Mesothelial cell of epicardium (in vitro differentiated cells): ENCODE results near the gene EIF3L. TPM values are rescaled to one million over a fixed set of nuclear protein-coding genes. Genes with fewer than 3 reads are reported as not detected.

Experiments
- DNase-seq, 2 experiments: peaks; one replicate each; pipeline ENCODE4 v3.0.0; 2021; ENCODE audit warnings: low spot score in 2 of 2; ENCODE audit not compliant: unreplicated experiment in 2 of 2
- H3K27ac Mint-ChIP-seq: 2 replicates; pipeline ENCODE4 v1.8.0; 2021; ENCODE audit warnings: mixed read lengths
- H3K27me3 Mint-ChIP-seq: 2 replicates; pipeline ENCODE4 v1.8.0; 2021; ENCODE audit warnings: low read depth, mixed read lengths
- H3K36me3 Mint-ChIP-seq: 2 replicates; pipeline ENCODE4 v1.8.0; 2021; ENCODE audit warnings: mixed read lengths
- H3K4me1 Mint-ChIP-seq: 2 replicates; pipeline ENCODE4 v1.8.0; 2021; ENCODE audit warnings: mixed read lengths
- H3K4me3 Mint-ChIP-seq: 2 replicates; pipeline ENCODE4 v1.8.0; 2021; ENCODE audit warnings: mild to moderate bottlenecking, moderate library complexity, mixed read lengths
- H3K9me3 Mint-ChIP-seq: 2 replicates; pipeline ENCODE4 v1.8.0; 2021; ENCODE audit warnings: mixed read lengths
- CTCF ChIP-seq: fragments of 200-600 bp; sonication (generic); IDR thresholded peaks from one replicate; pipeline ENCODE4 v1.5.0; 2021; ENCODE audit warnings: antibody characterized with exemption; ENCODE audit not compliant: unreplicated experiment
- total RNA-seq: library from RNA; stranded (reverse); gene quantifications from 3 replicates; pipeline ENCODE4 v1.2.1, GENCODE V29; 2021

The EIF3L gene
- total RNA-seq, 1 donor from 2014 or later, result 639 TPM

- H3K27me3 Mint-ChIP-seq, result no peaks in the 10 kb centered on the region
- peaks cover 44% of the 10 kb centered on the region for H3K4me1 Mint-ChIP-seq
- DNase-seq, result peak; percentile 93 to 96
- no peak for TF ChIP-seq CTCF
- peak within 1 kb of the TSS; percentile 88 for H3K27ac Mint-ChIP-seq
- peaks cover 1% of the 10 kb centered on the region for H3K36me3 Mint-ChIP-seq
- H3K9me3 Mint-ChIP-seq, result no peaks in the 10 kb centered on the region
- H3K4me3 Mint-ChIP-seq, result peak within 1 kb of the TSS; percentile 80
Measured at GRCh38 chr22:37807410-37808293, 41.6 kb upstream of the EIF3L start, which contains the start of gene GCAT. Gene GCAT, plus strand, starts transcription at chr22:37807934. Its CDS starts 34 bp downstream, at chr22:37807968.

GRCh38 chr22:37808294-37808657 lies 40.9 kb upstream of the EIF3L start:
- Mint-ChIP-seq H3K36me3 (peaks cover 1% of the 10 kb centered on the region), H3K27ac (peak overlapping the region; percentile 88), H3K4me3 (peak overlapping the region; percentile 80), H3K4me1 (peaks cover 38% of the 10 kb centered on the region), H3K27me3 (no peaks in the 10 kb centered on the region), H3K9me3 (no peaks in the 10 kb centered on the region)
- no peak for TF ChIP-seq CTCF
- no peak for DNase-seq

GRCh38 chr22:37809672-37810333 lies 39.4 kb upstream of the EIF3L start:
- peaks cover 27% of the 10 kb centered on the region for H3K4me1 Mint-ChIP-seq
- H3K4me3 Mint-ChIP-seq, result peak overlapping the region; percentile 36
- no peak for TF ChIP-seq CTCF
- peaks cover 4% of the 10 kb centered on the region for H3K36me3 Mint-ChIP-seq
- H3K9me3 Mint-ChIP-seq, result no peaks in the 10 kb centered on the region
- H3K27ac Mint-ChIP-seq, result no peak overlapping the region
- H3K27me3 Mint-ChIP-seq, result no peaks in the 10 kb centered on the region
- no peak for DNase-seq

- Mint-ChIP-seq H3K4me3 (no peak overlapping the region), H3K27me3 (no peaks in the 10 kb centered on the region), H3K9me3 (no peaks in the 10 kb centered on the region), H3K27ac (no peak overlapping the region), H3K36me3 (peaks cover 4% of the 10 kb centered on the region), H3K4me1 (peaks cover 13% of the 10 kb centered on the region)
- DNase-seq, result no peak
- TF ChIP-seq CTCF, result no peak
Measured at GRCh38 chr22:37811867-37812266, 37.4 kb upstream of the EIF3L start.

GRCh38 chr22:37812869-37813678 lies 36.1 kb upstream of the EIF3L start:
- Mint-ChIP-seq H3K4me1 (peaks cover 20% of the 10 kb centered on the region), H3K4me3 (no peak overlapping the region)

More at GRCh38 chr22:37812869-37813678, 36.1 kb upstream of the EIF3L start:
- no peak for TF ChIP-seq CTCF
- Mint-ChIP-seq H3K36me3 (peaks cover 4% of the 10 kb centered on the region), H3K27ac (no peak overlapping the region), H3K27me3 (no peaks in the 10 kb centered on the region), H3K9me3 (no peaks in the 10 kb centered on the region)
- no peak for DNase-seq
